SK-N-MC (cell line): ENCODE measurements around the gene ZNF507.

Experiments used
- DNase-seq: peaks from one replicate; pipeline ENCODE4 v3.0.0-alpha.2; 2011; ENCODE audit warnings: low read depth, low spot score
- H3K27ac ChIP-seq: fragments of 200-600 bp; sonication (generic); 2 replicates; pipeline ENCODE4 v1.5.1; 2016; ENCODE audit warnings: mixed run types
- H3K36me3 ChIP-seq: fragments of 200-600 bp; sonication (generic); 2 replicates; pipeline ENCODE4 v1.6.1; 2017; ENCODE audit warnings: antibody characterized with exemption, low read length, mixed read lengths; ENCODE audit not compliant: insufficient read depth
- H3K4me3 ChIP-seq: fragments of 200-600 bp; sonication (generic); 2 replicates; pipeline ENCODE4 v1.5.1; 2016
- H3K9ac ChIP-seq: fragments of 200-600 bp; sonication (generic); 2 replicates; pipeline ENCODE4 v1.8.0; 2017; ENCODE audit warnings: mixed run types, mixed read lengths; ENCODE audit not compliant: insufficient read length
- H3K9me3 ChIP-seq: fragments of 200-600 bp; sonication (generic); 2 replicates; pipeline ENCODE4 v1.6.1; 2017; ENCODE audit warnings: low read depth, mild to moderate bottlenecking, antibody characterized with exemption, low read length, moderate library complexity, mixed read lengths
- EZH2 ChIP-seq: fragments of 200-600 bp; sonication (generic); IDR thresholded peaks from one replicate; pipeline ENCODE4 v1.6.1; 2017; ENCODE audit warnings: antibody characterized with exemption
- FOXP2 ChIP-seq: optimal IDR thresholded peaks from 2 replicates; pipeline ENCODE3; 2011; ENCODE audit warnings: mild to moderate bottlenecking, moderate library complexity; ENCODE audit not compliant: insufficient read depth; ENCODE audit errors: extremely low read length, control extremely low read depth
- POLR2AphosphoS5 ChIP-seq: IDR thresholded peaks from 2 replicates; pipeline ENCODE4 v1.6.1; 2012; ENCODE audit warnings: mild to moderate bottlenecking, low read depth, low read length, borderline replicate concordance

The ZNF507 gene

GRCh38 chr19:32347573-32347972 is 2.2 kb downstream of the ZNF507 start:
- no peak for TF ChIP-seq FOXP2
- TF ChIP-seq EZH2 = no peak
- no peak for TF ChIP-seq POLR2AphosphoS5
- Histone ChIP-seq H3K4me3 (peak overlapping the region; percentile 96), H3K9me3 (no peaks in the 10 kb centered on the region), H3K27ac (no peak overlapping the region), H3K9ac (peak overlapping the region; percentile 96), H3K36me3 (peaks cover 53% of the 10 kb centered on the region)
- no peak for DNase-seq

DNA sequence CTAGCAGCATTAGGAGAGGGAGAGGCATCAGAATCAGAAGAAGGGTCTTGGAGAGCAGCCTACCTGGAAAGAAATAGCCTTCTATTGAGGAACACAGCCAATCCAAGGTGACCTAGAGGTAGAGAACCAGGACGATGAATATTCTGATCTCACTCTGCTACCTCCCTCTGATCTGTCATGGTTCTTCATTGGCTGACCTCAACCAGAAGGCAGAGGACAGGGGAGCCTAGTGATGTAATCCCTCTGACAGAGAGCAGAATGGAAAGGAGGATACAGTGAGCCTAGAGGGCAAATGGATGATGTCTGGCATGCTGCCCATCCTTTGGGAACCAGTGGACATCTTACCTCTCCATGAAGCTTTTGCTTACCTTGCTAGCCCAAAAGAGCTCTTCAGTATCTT is 3.6 kb downstream of the ZNF507 start:
- Histone ChIP-seq H3K36me3 (peaks cover 68% of the 10 kb centered on the region), H3K9me3 (no peaks in the 10 kb centered on the region), H3K9ac (no peak overlapping the region), H3K4me3 (no peak overlapping the region), H3K27ac (no peak overlapping the region)
- no peak for DNase-seq
- TF ChIP-seq POLR2AphosphoS5 (no peak), EZH2 (no peak), FOXP2 (no peak)

DNA sequence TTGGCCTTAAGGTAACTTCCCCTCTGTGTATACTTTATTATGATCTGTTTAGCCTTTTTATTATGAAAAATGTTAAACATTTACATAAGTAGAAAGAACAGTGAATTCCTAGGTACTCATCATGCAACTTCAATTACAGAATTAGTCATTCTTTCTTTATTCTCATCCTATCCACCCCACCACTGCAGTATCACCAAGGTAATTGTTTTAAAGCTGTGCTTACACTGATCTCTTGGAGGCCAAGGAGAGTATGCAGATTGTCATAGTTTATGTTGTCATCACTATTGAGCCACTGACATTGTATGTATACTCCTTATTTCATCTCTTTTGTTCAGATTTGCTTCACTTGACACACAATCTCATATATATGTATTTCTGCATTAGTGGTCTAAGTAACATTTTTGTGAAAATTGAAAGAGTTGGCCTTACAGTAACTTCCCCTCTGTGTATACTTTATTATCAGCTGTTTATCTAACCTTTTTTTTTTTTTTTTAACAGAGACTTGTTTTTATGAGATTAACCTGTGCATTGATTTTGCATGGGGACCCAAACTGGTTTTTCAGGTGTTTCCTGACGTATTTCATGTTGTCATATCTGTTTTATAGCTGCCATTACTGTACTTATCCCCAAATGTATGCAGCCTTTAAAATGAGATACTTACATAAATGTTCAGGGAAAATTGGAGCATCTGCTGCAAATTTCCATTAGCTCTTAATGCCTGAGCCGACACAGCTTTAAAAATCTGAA is 4.5 kb downstream of the ZNF507 start:
- H3K27ac ChIP-seq = no peak overlapping the region
- peaks cover 76% of the 10 kb centered on the region for H3K36me3 ChIP-seq
- H3K9ac ChIP-seq = no peak overlapping the region
- TF ChIP-seq EZH2 (no peak), FOXP2 (no peak)
- no peak overlapping the region for H3K4me3 ChIP-seq
- DNase-seq = no peak
- no peaks in the 10 kb centered on the region for H3K9me3 ChIP-seq

- no peak for DNase-seq
- Histone ChIP-seq H3K27ac (no peak overlapping the region), H3K4me3 (no peak overlapping the region), H3K9ac (no peak overlapping the region), H3K9me3 (no peaks in the 10 kb centered on the region), H3K36me3 (peaks cover 82% of the 10 kb centered on the region)
- no peak for TF ChIP-seq POLR2AphosphoS5
- TF ChIP-seq FOXP2 = no peak
- no peak for TF ChIP-seq EZH2
Measured at GRCh38 chr19:32350471-32350865, 5.1 kb downstream of the ZNF507 start.

GRCh38 chr19:32350987-32351348 is 5.6 kb downstream of the ZNF507 start:
- Histone ChIP-seq H3K4me3 (no peak overlapping the region), H3K36me3 (peaks cover 85% of the 10 kb centered on the region), H3K9me3 (no peaks in the 10 kb centered on the region), H3K9ac (no peak overlapping the region), H3K27ac (0 out of 2 replicates have a peak overlapping the region, but pooled peaks have one; percentile 1)
- TF ChIP-seq POLR2AphosphoS5 = no peak
- no peak for TF ChIP-seq EZH2
- TF ChIP-seq FOXP2 = no peak
- no peak for DNase-seq

DNA sequence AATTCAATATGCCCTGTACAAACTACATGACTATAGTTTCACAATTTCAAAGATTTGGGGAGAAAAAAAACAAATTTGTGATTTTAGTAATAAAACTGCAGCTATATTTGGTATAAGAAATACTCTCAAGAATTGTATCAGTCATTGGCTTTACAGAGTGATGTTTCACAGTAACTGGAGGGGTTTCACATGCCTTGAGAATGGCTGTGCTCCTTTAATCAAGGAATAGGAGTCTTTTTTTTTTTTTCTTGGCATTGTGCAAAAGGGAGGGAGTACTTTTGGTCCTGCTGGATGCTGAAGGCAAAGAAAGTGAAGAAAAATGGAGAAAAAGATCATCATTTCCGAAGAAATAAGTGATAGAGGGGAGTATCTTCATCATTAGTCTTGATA is 6.8 kb downstream of the ZNF507 start:
- peaks cover 96% of the 10 kb centered on the region for H3K36me3 ChIP-seq
- no peak for DNase-seq
- H3K4me3 ChIP-seq = no peak overlapping the region
- H3K27ac ChIP-seq = no peak overlapping the region
- H3K9me3 ChIP-seq = no peaks in the 10 kb centered on the region
- H3K9ac ChIP-seq = no peak overlapping the region
- no peak for TF ChIP-seq EZH2
- no peak for TF ChIP-seq FOXP2
- TF ChIP-seq POLR2AphosphoS5 = no peak

DNA sequence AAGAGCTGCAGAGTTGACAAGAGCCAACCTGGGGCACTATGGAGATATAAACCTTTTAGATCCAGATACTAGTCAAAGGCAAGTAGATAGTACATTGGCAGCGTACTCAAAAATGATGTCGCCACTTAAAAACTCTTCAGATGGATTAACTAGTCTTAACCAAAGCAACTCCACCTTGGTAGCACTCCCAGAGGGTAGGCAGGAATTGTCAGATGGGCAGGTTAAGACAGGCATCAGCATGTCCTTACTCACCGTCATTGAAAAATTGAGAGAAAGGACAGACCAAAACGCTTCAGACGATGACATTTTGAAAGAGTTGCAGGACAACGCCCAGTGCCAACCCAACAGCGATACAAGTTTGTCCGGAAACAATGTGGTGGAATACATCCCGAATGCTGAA is 8.9 kb downstream of the ZNF507 start:
- H3K36me3 ChIP-seq = peaks cover 96% of the 10 kb centered on the region
- no peak overlapping the region for H3K4me3 ChIP-seq
- DNase-seq = no peak

GRCh38 chr19:32355309-32355708 is 9.9 kb downstream of the ZNF507 start:
- Histone ChIP-seq H3K9me3 (no peaks in the 10 kb centered on the region), H3K36me3 (peaks cover 96% of the 10 kb centered on the region), H3K9ac (no peak overlapping the region), H3K4me3 (no peak overlapping the region), H3K27ac (no peak overlapping the region)
- TF ChIP-seq POLR2AphosphoS5 = no peak
- no peak for TF ChIP-seq EZH2
- no peak for DNase-seq

More for the DNA sequence above, 8.9 kb downstream of the ZNF507 start:
- Histone ChIP-seq H3K9me3 (no peaks in the 10 kb centered on the region), H3K9ac (no peak overlapping the region), H3K27ac (no peak overlapping the region)
- no peak for TF ChIP-seq POLR2AphosphoS5
- no peak for TF ChIP-seq EZH2
- no peak for TF ChIP-seq FOXP2

DNA sequence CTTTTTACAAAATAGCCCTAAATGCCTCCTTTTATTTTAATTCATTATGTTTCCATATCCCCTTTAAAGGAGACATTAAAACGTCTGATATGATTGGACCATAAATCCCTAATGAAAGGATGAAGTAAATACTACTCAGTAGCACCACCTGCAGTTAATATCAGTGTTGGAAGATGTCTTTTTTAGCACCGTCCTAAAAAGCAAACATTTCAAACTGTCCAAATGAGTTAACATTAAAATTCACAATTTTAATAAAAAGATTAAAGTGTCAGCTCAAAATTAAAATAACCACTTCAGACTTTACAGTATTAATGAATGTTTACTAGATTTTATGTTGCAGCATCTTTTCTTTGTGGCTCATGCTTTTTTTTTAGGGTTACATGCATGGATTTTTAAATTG is 12.3 kb downstream of the ZNF507 start:
- DNase-seq = no peak
- no peak overlapping the region for H3K27ac ChIP-seq

More for the DNA sequence above, 12.3 kb downstream of the ZNF507 start:
- peaks cover 91% of the 10 kb centered on the region for H3K36me3 ChIP-seq
- TF ChIP-seq POLR2AphosphoS5 = no peak
- no peak for TF ChIP-seq FOXP2
- no peak for TF ChIP-seq EZH2
- no peaks in the 10 kb centered on the region for H3K9me3 ChIP-seq
- H3K9ac ChIP-seq = no peak overlapping the region
- H3K4me3 ChIP-seq = no peak overlapping the region
